Stimulated activated CD4-positive, alpha-beta T cell treated with anti-CD3 and anti-CD28 coated beads, Interleukin-12 subunit alpha, Interleukin-12 subunit beta, amount 100 ng/mL, for 4 hours (primary cell): ENCODE results near the gene WDR27.

ENCODE experiments used
- DNase-seq: peaks from one replicate; pipeline ENCODE4 v3.0.0-alpha.2; 2020

WDR27 gene

DNA sequence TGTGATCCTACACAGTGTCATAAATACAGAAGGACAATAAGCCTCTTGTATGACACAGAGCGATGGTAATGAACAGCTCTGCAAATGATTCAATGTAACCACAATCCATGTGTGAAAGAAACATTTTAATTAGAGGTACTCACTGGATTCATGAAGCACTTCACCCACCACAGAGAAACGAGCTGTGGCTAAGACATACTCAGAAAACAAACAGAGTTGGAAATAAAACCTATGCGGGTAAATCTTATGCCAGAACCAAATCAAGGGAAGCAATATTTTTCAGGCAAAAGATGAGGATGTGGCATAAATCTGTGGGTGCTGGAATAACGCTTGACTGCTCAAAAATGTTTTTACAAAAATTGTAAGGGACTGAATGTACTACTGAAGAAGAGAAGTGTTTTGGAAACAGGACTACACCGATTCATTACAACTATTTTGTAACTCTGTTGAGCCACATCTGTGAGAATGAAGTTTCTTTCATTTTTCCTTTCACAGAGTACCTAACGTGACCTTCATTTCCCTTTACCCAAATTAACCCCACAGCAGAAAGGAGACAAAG lies 112.1 kb downstream of the WDR27 start:
- no peak for DNase-seq

DNA sequence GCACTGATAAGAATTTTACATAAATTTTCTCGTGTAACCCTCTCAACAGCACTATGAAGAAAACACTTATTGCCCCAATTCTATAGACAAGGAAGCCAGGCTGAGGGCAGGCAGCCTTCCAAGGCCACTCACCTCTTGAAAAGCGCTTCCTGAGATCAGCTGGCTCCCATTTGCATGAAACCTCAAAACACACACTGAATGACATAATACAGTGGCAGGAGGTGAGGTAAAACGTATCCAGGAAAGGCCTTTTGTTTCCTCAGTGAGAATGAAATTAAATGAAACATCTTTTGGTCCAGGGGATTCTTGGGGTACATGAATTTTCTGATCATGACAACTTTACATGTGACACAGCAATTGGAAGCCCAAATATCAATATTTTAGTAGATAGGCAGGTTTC lies 112.5 kb downstream of the WDR27 start:
- DNase-seq: no peak

DNA sequence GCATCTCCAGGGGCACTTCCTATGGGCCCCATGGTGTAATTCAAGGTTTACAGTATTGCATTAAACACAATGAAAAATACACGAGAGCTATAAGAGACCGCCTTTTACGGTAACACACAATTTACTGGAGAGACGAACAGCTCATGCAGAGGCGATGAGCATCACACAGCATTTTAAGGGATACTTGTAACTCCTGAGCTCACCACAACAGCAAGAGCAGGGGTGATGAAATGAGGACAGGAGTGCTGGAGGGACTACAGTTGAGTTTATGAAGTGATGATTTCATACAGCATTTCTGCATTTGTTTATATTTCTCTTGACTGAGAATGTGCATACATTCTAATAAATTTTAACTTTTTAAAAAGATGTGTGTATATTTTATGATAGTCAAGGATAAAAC lies 113.9 kb downstream of the WDR27 start:
- DNase-seq: no peak

DNA sequence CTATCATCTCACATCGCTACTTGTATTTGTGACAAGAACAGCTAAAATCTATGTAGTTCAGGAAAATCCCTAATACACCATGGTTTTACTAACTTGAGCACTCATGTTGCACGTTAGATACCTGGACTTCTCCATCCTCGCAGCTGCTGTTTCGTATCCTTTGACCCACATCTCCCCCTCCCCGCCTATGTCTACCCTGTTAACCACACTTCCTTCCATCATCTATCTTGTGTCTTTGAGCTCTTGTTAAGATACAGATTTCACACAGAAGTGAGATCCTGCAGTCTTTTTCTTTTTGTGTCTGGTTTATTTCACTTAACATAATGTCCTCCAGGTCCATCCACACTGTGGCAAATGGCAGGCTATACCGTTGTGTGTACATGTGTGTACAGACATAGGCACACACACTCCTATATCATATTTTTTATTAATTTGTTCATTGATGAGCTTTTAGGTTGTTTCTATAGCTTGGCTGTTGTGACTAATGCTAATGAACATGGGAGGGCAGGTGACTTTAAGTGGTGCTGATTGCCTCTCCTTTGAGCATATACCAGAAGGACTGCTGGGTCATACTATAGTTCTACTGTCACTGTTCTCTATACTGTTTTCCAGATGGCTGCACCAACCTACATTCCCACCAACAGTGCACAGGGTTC lies 117.8 kb downstream of the WDR27 start:
- no peak for DNase-seq

DNA sequence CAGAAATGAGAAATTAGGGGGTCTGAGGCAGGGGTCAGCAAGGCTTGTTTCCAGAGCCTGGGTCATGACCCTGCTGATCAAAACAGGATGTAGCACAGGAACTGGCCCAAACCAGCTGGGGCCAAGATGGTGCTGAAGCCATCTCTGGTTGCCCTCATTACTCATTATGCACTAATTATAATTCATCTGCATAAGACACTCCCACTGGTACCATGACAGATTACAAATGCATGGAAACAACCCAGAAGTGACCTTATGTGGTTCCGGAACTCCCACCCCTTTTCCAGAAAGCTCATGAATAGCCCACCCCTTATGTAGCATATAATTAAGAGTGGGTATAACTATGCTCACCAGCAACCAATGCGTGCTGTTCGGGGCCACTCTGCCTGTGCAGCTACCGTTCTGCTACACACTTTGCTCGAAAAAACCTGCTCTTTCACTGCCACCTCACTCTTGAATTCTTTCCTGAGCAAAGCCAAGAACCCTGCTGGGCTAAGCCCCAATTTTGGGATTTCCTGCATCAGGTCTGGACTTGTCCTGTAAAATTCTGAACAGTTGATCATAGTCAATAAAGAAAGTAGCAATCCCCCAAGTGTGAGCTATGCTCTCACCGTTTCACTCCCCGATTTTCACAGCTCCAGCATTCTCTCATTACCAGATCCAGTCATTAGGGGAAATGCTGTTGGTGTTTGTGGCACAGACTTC lies 122.3 kb downstream of the WDR27 start:
- DNase-seq: no peak

DNA sequence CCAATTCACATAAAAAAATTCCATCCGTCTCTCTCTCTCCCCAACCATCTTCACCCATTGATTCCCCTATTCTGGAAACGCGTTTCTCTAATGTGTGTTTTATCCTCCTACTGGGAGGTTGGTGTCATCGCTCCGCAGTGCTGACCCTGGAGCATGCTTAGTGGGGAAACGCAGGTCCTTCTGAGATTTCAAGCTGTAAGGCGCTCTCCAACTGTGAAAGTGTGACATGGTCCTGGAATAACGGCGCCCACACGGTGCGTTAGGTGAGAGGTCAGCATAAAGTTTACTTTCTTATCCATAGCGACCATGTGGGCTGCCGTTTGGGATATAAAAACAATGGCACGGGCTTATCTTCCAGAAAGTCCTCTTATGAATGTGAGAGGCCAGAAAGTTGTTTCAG lies 123.9 kb downstream of the WDR27 start:
- no peak for DNase-seq

DNA sequence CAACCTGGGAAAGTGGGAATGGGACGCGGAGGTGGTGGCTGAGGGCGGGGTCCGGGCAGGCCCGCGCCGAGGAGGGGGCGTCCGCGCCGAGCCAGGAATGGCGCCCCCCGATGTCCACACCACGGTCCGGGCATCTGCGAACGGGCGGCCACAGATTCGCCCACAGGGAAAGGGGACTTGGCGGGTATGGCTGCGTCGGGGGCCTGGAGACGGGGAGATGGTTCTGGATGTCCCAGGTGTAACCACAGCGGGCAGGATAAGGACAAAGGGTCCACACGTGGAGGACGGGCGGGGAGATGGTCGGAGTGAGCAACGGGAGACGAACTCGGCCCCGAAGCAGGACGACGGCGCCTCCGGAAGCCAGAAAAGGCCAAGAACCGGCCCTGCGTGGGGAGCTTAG lies 124.6 kb downstream of the WDR27 start:
- DNase-seq: no peak

DNA sequence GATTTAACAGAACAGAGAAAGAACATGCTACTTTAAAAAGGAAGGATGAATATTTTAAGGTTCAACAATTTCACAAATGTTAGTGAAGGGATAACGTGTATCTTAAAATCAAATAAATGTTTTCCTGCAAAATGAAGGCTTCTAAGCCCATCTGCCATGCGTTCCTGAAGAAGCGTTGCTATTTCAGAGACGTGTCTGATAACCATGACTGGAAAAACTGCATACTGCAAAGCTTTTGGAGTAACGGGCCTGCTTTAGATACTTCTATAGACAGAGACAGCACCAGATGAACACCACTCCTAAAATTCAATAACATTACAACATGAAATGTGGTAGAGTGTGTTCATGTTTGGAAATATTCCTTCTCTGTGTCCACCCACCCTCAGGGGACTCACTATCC lies 126.0 kb downstream of the WDR27 start:
- no peak for DNase-seq

DNA sequence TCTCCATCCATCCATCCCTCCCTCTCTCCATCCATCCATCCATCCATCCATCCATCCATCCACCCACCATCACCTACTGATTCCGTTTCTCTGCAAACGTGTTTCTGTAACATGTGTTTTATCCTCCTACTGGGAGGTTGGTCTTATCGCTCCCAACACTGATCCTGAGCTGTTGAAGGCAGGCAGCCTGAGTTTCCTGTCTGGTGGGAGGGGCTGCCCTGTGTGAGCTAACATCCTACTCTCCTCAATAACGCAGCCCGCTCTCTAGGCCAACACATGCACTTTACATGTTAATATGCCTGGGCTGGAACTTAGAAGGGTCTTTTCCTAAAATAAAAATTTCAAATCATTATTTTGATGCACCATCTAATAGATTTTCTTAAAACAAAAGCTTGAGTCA lies 126.5 kb downstream of the WDR27 start:
- DNase-seq: no peak

DNA sequence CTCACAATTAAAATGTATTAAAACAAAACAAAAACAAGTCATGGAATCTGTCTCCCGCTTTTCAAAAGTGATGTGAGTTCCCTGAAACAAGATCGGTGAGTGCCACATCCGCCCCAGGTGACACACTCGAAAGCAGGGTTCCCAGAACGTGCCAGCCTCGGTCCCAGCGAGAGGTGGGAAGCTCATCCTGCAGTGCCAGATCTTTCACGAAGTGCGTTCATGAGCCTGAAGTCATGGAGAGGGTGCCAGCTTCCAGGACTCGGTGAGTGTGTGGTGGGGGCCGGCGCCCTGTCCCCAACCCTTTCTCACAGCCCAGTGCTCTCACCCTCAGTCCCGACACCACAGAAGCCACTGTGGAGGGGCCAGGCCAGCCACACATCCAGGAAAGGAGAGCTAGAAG lies 127.4 kb downstream of the WDR27 start:
- no peak for DNase-seq

DNA sequence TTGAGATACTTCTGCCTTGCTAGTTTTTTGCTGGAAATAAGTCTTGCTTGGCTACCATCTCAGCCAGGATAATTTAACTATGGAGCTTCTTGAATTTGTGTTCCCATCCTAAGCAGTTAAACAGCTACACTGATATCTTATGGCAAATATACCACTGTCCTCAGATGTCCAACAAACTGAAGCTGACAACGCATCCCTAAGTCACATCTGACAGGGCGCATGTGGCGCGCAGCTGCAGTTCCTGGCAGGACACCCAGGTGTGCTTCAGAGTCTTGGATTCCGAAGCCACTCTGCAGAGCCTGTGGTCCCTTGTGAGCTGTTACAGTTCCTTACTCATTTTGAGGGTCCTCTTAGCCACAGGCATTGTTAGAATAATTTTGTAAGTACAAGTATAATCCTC lies 127.9 kb downstream of the WDR27 start:
- DNase-seq: no peak

DNA sequence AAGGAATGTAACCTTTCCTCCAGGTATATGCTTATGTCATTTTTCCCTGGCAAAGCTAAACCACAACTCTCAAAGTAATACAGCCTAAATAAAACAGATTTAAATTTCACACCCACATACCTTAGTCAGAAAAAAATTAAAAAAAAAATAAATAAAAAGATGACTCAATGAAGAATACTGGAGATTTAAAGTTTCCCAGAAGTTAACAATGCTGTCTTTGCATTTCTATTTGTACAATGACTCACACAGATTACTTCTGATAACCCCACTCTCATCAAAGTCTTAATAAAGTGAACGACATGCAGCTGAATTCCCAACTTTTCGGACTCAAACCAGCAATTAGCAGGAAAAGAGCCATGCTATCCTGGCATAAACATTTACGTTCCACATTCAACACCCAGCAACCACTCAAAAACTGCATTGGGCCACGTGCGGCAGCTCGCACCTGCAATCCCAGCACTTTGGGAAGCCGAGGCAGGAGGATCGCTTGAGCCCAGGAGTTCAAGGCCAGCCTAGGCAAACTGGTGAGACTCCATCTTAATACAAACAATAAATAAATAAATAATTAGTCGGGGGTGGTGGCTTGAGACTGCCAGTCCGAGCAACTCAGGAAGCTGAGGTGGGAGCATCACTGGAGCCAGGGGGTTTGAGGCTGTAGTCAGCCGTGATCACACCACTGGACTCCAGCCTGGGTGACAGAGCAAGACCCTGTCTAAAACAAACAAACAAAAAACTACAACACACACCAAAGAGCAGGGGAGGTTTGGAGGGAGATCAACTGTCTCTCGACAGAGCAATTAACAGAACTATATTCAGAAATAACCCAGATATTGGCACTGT lies 130.5 kb downstream of the WDR27 start:
- DNase-seq: no peak

DNA sequence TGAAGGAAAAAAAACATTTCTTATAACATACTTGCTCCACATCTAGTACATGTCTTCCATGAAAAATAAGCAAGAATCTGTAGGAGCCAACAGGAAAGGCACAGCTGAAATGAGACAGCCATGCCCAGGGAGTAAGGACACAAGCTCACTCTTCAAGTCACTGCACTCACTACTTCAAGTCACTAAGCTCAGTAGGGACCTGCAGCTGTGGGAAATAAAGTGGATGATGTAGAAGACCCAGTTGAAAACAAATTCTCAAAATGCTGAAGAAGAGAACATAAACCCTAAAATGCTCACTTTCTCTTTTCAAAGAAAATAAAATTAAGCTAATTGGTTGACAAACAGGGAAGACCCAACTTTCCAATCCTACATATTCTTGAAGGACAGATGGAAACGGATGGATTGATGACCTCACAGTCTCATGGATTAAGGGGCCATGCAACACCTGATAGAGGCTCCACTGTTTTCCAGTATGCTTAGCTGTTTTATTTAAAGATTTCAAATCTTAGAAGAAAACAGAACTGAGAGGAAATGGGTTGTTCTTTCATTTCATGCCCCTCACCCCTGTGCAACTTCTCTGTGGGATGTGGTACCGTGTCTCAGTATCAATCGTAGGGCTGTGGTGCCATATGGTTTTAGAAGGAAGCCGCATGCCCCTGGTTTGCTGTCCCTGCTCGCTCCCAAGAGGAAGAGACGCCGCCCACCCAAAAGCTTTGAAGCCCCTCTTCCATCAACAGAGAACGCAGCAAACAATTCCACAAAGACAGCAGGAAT lies 133.3 kb downstream of the WDR27 start:
- DNase-seq: no peak

DNA sequence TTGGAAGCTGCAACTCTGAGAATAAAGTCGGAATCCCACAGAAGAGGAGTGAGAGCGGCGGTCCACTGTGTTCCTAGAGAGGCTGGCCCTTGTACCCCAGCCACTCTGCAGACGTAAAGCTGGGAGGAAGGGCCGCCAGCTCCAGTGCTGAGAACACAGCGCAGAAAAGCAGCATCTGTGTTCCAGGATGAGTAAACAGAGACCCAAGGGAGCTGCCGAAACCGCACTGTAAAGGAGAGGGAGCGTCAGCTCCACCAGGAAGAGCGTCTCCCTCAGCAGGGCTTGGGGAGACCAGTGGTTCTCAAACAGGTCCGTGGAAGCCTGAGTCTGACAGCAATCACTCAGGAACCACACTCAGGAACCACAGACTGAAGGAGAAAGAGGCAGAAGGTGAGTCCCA lies 134.0 kb downstream of the WDR27 start:
- no peak for DNase-seq

DNA sequence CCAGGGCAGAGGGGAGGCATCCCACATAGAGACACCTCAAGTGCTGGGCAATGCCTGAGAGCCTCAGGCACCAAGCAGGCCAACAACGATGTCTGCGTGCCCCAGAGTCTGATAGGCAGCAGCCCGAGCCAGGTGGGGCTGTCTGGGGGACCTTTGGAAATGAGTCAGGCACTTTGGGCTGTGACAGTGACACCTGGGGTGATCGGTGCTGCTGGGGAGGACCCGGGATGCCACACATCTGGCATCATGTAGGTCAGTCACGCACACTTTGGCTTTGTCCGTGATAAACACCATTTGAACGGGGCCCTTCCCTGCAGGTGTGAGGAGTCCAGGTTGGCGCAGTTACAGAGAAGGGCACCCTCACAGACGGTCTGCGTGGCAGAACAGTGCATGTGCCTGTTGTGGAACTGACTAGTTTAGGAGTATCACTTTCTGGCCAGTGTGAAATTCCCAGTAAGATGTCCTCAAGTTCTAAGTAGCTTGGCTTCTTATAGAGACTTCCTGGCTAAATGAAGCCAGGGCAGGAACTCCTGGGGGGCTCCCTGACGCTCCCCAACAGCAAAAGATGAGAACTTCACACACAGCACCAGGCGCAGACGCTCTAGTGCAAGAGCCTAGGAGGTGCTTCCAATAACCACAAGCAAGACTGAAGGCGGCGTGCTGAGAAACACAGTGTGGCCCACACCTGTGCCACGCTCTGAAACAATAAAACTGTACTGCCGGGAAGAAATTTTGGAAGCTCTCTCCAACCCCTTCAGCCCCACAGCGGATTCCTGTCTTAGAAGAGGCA lies 134.7 kb downstream of the WDR27 start:
- DNase-seq: no peak

DNA sequence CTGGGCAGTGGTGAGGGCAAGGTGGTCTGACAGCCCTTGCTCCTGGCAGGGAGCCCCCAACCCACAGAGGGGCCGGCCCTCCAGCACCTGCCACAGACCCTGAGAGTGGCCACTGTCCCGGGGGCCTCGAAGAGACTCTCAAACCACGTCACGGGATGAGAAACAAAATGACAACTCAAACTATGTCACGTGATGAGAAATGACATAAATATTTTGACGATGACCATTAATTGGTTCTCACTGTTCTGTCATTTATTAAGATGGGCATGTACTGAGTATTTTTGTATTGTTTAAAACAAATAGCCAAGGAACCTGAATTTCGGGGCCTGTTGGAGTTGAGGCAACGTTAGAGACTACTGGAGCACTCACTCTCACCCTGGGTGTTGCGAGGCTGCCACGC lies 135.5 kb downstream of the WDR27 start:
- no peak for DNase-seq

DNA sequence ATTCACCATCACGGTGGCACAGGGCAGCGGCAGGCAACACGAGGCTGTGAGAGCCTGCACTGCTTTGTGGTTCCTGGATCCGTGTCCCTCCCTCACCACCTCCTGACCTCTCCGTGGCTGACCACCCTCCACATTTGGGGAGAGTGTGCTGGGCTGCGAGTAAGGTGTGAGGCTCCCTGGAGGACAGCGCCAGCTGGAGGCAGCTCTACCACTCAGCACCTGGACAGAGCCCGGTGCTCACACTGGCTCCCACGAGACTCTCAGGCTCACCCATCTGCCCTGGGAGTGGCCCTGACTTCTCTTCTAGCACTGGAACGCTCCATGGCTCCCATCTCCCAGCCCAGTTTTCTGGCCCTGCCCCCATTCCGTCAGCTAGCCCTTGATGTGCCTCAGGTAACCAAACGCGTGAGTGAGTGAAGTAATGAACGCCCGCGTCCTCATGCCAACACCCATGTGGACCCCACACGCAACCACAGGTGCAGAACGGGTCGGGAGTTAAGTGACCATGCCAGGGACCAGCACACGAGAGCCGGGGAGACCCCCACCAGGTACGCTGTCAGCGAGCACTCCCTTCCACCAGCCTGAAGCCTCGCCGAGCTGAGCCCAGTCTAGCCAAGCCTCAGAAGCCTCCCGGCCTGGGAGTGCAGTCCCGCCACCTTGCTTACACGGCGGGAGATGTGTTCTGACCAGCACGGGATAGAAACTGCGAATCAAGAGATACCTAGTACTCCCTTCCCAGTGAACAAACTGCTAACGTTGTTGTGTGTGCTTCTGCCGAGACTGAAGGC lies 137.2 kb downstream of the WDR27 start:
- DNase-seq: no peak

DNA sequence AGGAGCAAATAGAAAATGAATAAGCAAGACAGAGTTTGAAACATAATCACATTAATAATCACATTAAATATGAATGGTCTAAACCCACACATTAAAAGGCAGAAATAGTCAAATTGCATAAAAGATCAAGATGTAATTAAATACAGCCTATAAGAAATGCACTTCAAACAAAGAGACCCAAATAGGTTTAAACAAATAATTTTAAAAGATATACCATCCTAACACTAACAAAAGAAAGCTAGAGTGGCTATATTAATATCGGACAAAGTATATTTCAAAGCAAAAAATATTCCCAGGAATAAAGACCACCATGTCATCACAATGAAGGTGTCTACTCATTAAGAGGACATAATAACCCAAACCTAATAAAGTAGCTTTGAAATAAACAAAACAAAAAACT lies 140.2 kb downstream of the WDR27 start:
- DNase-seq: no peak

DNA sequence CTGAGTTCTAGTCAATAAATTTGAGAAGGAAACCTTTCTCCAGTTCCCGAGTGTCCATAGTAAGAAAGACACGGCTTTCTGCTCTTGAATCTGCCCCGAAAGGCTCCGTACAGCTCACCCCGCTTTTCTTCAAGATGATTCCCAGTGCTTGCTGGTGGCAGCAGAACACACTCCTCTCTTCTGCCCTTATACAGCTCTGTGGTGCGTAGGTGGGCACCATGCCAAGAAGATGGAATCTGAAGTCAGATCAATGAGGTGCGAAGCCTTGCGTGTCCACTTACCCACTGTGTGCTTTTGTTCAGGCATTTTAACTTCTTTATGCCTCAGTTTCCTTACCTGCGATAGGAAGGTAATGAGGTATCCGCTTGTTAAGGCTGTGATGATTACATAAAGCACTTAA lies 142.2 kb downstream of the WDR27 start:
- no peak for DNase-seq

DNA sequence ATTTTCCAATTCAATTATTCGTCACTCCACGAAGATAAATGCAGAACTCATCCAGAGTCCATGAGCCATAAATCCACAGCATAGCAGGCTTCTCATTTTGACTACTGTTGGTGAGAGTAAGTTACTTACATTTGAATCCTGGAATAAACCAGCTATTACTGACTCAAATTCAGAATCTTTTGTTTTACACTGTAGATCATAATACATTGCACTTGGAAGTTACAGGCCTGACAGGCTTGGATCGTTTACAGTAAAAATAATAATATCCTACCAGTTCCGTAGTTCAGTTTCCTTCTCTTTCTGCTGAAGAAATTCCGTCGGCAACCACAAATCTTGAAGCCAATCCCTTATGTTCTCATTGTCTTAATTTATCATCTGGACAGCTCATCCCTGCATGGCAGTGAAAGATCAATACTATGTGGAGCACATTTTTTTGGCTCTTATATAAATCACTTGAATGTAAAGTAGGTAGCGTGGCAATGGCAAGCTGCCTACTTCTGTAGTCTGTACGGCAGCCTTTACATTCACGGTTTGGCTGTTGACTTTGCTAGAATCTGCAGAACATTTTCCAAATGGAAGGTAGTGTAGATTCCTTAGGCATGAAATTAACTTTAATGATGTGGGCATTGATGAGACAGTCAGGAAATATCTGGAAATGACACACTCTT lies 142.9 kb downstream of the WDR27 start:
- DNase-seq: no peak

DNA sequence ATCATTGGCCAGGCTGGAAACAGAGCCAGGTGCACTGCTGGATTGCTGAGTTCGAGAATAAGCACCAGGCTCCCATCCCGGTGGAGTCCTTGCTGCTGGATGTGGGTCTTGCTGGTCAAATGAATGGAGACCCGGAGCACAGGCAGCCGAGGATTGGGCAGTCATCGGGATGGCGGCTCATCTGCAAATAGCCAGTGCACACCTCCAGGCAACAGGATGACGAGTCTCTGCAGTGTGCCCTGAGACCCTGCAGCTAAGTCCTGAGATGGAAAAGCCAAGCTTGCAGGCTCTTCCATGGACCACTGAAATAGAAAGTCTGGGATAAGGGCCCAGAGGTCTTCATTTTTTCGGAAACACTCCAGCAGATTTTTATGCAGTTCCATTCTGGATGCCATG lies 143.5 kb downstream of the WDR27 start:
- DNase-seq: no peak
